OCI-LY1 (cell line): ENCODE measurements around the gene NOXO1.

Source experiments
- CTCF ChIP-seq: fragments of 200-600 bp; sonication (generic), shearing (Covaris generic); IDR thresholded peaks from 2 replicates; pipeline ENCODE4 v1.5.1; 2017; ENCODE audit warnings: mild to moderate bottlenecking, antibody characterized with exemption, low read length, moderate library complexity, mixed read lengths
- EZH2 ChIP-seq: fragments of 200-600 bp; sonication (generic), shearing (Covaris generic); IDR thresholded peaks from 2 replicates; pipeline ENCODE4 v1.8.0; 2017; ENCODE audit warnings: borderline replicate concordance, mixed run types, mild to moderate bottlenecking, antibody characterized with exemption, low read length, moderate library complexity, mixed read lengths

GRCh38 chr16:1932050-1933028 is 48.9 kb downstream of the NOXO1 start:
- TF ChIP-seq CTCF (no peak), EZH2 (no peak)
